A673 (cell line): ENCODE data around the gene GPBP1. TPM values are rescaled to one million over a fixed set of nuclear protein-coding genes. Genes with fewer than 3 reads are reported as not detected.

Source experiments
- BruUV-seq: library from RNA; stranded (reverse); fragments of 400-500 nt; replicated peaks from 2 replicates; lab custom pipeline; 2021; lab: Mats Ljungman, UMichigan
- CTCF ChIA-PET: fragments of 300-600 bp; sonication (Branson Sonifier 250); formaldehyde crosslinking; loops from one replicate; lab custom pipeline; 2022; ENCODE audit warnings: antibody characterized with exemption; lab: Charles Lee
- POLR2A ChIA-PET: fragments of 300-600 bp; sonication (Branson Sonifier 250); formaldehyde crosslinking; loops from one replicate; lab custom pipeline; 2022; ENCODE audit warnings: antibody characterized with exemption; ENCODE audit not compliant: low non-redundant PET; lab: Charles Lee
- DNase-seq: peaks from one replicate; pipeline ENCODE4 v3.0.0-alpha.2; 2015; ENCODE audit warnings: low spot score
- H3K27ac ChIP-seq: fragments of 200-600 bp; sonication (generic); 2 replicates; pipeline ENCODE4 v1.5.1; 2016; ENCODE audit warnings: mixed run types, low read depth, mild to moderate bottlenecking, mixed read lengths, antibody characterized with exemption, low read length; ENCODE audit not compliant: poor library complexity, severe bottlenecking
- H3K27me3 ChIP-seq: fragments of 200-600 bp; sonication (generic); replicated peaks from 2 replicates; pipeline ENCODE4 v1.6.1; 2017; ENCODE audit warnings: mixed run types, low read depth, mild to moderate bottlenecking, mixed read lengths, antibody characterized with exemption, low read length; ENCODE audit not compliant: insufficient read depth, poor library complexity
- H3K36me3 ChIP-seq: fragments of 200-600 bp; sonication (generic); 2 replicates; pipeline ENCODE4 v1.6.1; 2016; ENCODE audit warnings: mixed run types, mild to moderate bottlenecking, mixed read lengths, antibody characterized with exemption, low read length; ENCODE audit not compliant: insufficient read depth, poor library complexity, severe bottlenecking
- H3K4me1 ChIP-seq: fragments of 200-600 bp; sonication (generic); 2 replicates; pipeline ENCODE4 v1.6.1; 2017; ENCODE audit warnings: mixed run types, mild to moderate bottlenecking, mixed read lengths, antibody characterized with exemption, low read length; ENCODE audit not compliant: insufficient read depth, poor library complexity, severe bottlenecking
- H3K4me3 ChIP-seq: fragments of 200-600 bp; sonication (generic); 2 replicates; pipeline ENCODE4 v1.5.1; 2016; ENCODE audit warnings: low read depth, mixed run types, mild to moderate bottlenecking, mixed read lengths, low read length; ENCODE audit not compliant: poor library complexity, severe bottlenecking
- H3K9me3 ChIP-seq: fragments of 200-600 bp; sonication (generic); 2 replicates; pipeline ENCODE4 v1.6.1; 2016; ENCODE audit warnings: mixed run types, low read depth, mild to moderate bottlenecking, mixed read lengths, antibody characterized with exemption, low read length; ENCODE audit not compliant: poor library complexity, severe bottlenecking
- EZH2 ChIP-seq: fragments of 200-600 bp; sonication (generic); IDR thresholded peaks from 2 replicates; pipeline ENCODE4 v1.6.1; 2017; ENCODE audit warnings: borderline replicate concordance, low read depth, mild to moderate bottlenecking, mixed read lengths, antibody characterized with exemption, low read length; ENCODE audit not compliant: poor library complexity, severe bottlenecking
- intact Hi-C: fragments of 100-400 bp; cut with micrococcal nuclease; formaldehyde crosslinking; loops from one replicate; pipeline ENCODE4 v1.10.0; 2022; ENCODE audit not compliant: unreplicated experiment
- total RNA-seq: library from RNA; stranded (reverse); gene quantifications from 2 replicates; pipeline ENCODE4 v1.2.3, GENCODE V29; 2021
- TF ChIP-seq, protein P1 (sequence below): fragments of 300-800, 200-600 bp; sonication (generic); conservative IDR thresholded peaks from 2 replicates; pipeline ENCODE4 v1.5.1; 2017; ENCODE audit warnings: low read depth, mild to moderate bottlenecking, antibody characterized with exemption, low read length, moderate library complexity, mixed read lengths

Gene GPBP1
- total RNA-seq, 1 experiment from 2014 or later: 85.5 TPM

DNA sequence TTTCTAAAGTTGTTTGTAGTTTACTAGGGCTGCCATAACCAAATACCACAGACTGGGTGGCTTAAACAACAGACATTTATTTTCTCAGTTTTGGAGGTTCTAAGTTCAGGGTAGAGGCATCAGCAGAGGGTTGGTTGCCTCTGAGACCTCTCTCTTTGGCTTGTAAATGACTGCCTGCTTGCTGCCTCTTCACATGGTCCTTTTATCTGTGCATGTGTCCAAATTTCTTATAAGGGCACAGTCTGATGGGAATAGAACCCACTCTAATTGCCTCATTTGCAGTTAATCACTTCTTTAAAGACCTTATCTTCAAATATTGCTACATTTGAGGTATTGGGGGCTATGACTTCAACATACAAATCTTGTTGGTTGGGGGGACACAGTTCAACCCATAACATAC lies 36.8 kb downstream of the GPBP1 start:
- CTCF ChIA-PET: no interaction called here

DNA sequence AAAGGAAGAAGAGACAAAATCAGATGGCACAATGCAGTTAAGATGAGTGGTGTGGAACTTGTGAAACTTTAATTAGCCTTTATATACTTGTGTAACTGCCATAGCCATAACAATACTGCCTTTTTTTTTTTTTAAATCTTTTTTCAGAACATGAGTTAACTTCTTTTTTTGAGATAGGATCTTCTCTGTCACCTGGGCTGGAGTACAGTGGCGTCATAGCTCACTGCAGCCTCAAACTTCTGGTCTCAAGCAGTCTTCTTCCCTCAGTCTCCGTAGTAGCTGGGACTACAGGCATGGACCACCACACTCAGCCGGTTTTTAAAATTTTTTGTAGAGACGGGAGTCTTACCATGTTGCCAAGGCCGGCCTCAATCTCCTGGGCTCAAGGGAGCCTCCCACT lies 37.2 kb downstream of the GPBP1 start:
- no peak overlapping the region for H3K27ac ChIP-seq

More for the DNA sequence above, 36.8 kb downstream of the GPBP1 start:
- Histone ChIP-seq H3K27me3 (no peaks in the 10 kb centered on the region), H3K4me1 (no peaks in the 10 kb centered on the region), H3K27ac (no peak overlapping the region), H3K36me3 (peaks cover 21% of the 10 kb centered on the region), H3K9me3 (no peaks in the 10 kb centered on the region), H3K4me3 (no peak overlapping the region)
- TF ChIP-seq, protein P1, sequence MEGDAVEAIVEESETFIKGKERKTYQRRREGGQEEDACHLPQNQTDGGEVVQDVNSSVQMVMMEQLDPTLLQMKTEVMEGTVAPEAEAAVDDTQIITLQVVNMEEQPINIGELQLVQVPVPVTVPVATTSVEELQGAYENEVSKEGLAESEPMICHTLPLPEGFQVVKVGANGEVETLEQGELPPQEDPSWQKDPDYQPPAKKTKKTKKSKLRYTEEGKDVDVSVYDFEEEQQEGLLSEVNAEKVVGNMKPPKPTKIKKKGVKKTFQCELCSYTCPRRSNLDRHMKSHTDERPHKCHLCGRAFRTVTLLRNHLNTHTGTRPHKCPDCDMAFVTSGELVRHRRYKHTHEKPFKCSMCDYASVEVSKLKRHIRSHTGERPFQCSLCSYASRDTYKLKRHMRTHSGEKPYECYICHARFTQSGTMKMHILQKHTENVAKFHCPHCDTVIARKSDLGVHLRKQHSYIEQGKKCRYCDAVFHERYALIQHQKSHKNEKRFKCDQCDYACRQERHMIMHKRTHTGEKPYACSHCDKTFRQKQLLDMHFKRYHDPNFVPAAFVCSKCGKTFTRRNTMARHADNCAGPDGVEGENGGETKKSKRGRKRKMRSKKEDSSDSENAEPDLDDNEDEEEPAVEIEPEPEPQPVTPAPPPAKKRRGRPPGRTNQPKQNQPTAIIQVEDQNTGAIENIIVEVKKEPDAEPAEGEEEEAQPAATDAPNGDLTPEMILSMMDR: no peak
- TF ChIP-seq EZH2: no peak
- no peak for DNase-seq
- POLR2A ChIA-PET: no interaction called here
- no TSS peak for BruUV-seq
- intact Hi-C loops: no loop called here

DNA sequence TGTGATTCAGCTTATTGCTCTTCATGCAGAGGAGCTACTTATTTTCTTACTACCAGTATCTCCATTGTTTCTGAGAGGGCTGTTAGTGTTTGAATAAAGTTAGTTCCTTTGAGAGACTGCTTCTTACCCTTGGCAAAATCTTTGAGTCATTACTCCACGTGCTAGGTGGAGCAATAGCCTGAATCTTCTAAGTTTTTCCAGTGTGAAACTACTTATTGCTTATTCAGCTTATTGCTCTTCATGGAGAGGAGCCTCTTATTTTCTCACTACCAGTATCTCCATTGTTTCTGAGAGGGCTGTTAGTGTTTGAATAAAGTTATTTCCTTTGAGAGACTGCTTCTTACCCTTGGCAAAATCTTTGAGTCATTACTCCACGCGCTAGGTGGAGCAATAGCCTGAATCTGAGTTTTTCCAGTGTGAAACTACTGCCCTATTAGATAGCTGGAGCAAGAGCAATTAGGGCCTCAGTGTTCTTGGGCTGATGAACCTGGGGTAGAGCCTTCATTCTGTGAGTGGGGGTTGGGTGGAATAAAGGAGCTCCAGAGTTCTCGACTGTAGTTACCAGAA lies 41.9 kb downstream of the GPBP1 start:
- POLR2A ChIA-PET: no interaction called here
- intact Hi-C loops: no loop called here
- Histone ChIP-seq H3K36me3 (peaks cover 21% of the 10 kb centered on the region), H3K4me1 (peaks cover under 1% of the 10 kb centered on the region), H3K9me3 (no peaks in the 10 kb centered on the region), H3K4me3 (no peak overlapping the region), H3K27ac (no peak overlapping the region), H3K27me3 (no peaks in the 10 kb centered on the region)
- DNase-seq: no peak
- TF ChIP-seq EZH2: no peak
- TF ChIP-seq, protein P1: no peak
- no TSS peak for BruUV-seq
- CTCF ChIA-PET: no interaction called here

More for the DNA sequence above, 37.2 kb downstream of the GPBP1 start:
- DNase-seq: no peak
- POLR2A ChIA-PET: no interaction called here
- BruUV-seq: no TSS peak
- TF ChIP-seq, protein P1: no peak
- no peak for TF ChIP-seq EZH2
- Histone ChIP-seq H3K9me3 (no peaks in the 10 kb centered on the region), H3K4me3 (no peak overlapping the region), H3K27me3 (no peaks in the 10 kb centered on the region), H3K36me3 (peaks cover 21% of the 10 kb centered on the region), H3K4me1 (no peaks in the 10 kb centered on the region)
- CTCF ChIA-PET: no interaction called here
- intact Hi-C loops: no loop called here
